ENCODE results near the gene ZNF835.
A peak's percentile ranks its signal among the peaks of the same experiment; 100 is the strongest.

The ZNF835 gene

DNA sequence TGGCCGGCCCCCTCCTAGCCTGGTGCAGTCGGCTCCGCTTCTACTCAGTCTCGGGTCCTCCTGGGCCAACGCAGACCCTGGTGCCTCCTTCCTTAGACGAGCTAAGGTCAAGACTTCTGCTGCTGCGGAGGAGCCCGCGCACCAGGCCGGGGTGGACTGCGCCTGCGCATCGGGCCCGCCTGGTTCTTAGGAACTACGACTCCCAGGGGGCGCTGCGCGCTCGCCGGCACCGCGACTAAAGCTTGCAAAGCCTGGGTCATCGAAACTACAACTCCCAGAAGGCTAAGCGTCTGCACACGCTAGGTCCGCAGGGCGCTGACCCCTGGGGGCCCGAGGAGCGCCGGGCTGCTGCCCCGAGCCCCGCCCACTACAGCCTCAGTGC is at the start of gene ZNF835:
TSS of gene ZNF835 (minus strand) at position 145 of the 382 bp plus-strand sequence. CDS start 6,559 bp downstream, outside the sequence.
- Mint-ChIP-seq H3K9me3 (peaks cover 46% of the 10 kb centered on the region), H3K27me3 (ENCODE audit: low read depth) (no peaks in the 10 kb centered on the region), H3K4me3 (peak within 1 kb of the TSS; percentile 55), H3K36me3 (ENCODE audit: low read depth) (peaks cover 1% of the 10 kb centered on the region), H3K27ac (no peak within 1 kb of the TSS), H3K4me1 (ENCODE audit: low read depth) (no peaks in the 10 kb centered on the region)
- peak; percentile 23 for DNase-seq (ENCODE audit: low spot score)

DNA sequence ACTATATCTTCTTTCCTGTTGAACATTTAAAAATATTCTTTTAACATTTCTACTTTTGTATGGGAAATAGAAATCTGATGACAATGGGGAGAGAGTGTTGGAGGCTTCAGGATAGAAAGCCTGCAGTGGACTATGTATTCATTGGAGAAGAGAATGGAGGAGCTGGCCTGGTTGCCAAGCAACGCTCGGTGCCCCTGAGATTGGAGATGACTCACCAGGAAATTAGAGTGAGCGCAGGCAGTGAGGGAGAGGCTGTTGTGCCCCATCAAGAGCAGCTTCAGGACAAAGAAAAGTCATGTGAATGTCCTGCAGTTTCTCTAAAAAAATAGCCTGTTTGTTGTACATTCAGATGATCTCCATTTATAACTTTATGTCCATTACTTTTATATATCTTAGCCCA is 48.7 kb upstream of the ZNF835 start:
- H3K27ac Mint-ChIP-seq, result no peak overlapping the region
- no peaks in the 10 kb centered on the region for H3K36me3 Mint-ChIP-seq (ENCODE audit: low read depth)
- H3K4me1 Mint-ChIP-seq (ENCODE audit: low read depth), result no peaks in the 10 kb centered on the region
- H3K9me3 Mint-ChIP-seq, result peaks cover 54% of the 10 kb centered on the region
- DNase-seq (ENCODE audit: low spot score), result no peak
- no peaks in the 10 kb centered on the region for H3K27me3 Mint-ChIP-seq (ENCODE audit: low read depth)
- no peak overlapping the region for H3K4me3 Mint-ChIP-seq

DNA sequence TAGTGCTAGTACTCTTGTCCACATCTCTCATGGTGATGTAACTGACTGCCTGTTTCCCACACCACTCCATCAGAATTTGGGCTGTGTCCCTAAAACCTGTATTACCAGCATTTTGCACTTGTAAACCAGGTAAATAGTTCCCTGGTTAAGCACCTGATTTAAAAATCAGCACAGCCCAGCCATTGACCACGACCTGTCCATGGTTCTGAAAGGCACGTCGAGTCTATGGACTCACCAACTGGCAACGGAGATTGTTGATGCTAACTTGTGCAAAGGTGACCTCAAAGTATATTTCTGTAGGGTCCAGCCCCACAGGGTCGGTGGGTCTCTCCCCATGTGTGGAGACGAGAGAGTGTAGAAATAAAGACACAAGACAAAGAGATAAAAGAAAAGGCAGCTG is 46.7 kb upstream of the ZNF835 start:
- H3K4me1 Mint-ChIP-seq (ENCODE audit: low read depth), result no peaks in the 10 kb centered on the region
- peaks cover 47% of the 10 kb centered on the region for H3K9me3 Mint-ChIP-seq
- DNase-seq (ENCODE audit: low spot score), result no peak
- H3K27me3 Mint-ChIP-seq (ENCODE audit: low read depth), result no peaks in the 10 kb centered on the region
- H3K4me3 Mint-ChIP-seq, result no peak overlapping the region
- no peak overlapping the region for H3K27ac Mint-ChIP-seq
- no peaks in the 10 kb centered on the region for H3K36me3 Mint-ChIP-seq (ENCODE audit: low read depth)

DNA sequence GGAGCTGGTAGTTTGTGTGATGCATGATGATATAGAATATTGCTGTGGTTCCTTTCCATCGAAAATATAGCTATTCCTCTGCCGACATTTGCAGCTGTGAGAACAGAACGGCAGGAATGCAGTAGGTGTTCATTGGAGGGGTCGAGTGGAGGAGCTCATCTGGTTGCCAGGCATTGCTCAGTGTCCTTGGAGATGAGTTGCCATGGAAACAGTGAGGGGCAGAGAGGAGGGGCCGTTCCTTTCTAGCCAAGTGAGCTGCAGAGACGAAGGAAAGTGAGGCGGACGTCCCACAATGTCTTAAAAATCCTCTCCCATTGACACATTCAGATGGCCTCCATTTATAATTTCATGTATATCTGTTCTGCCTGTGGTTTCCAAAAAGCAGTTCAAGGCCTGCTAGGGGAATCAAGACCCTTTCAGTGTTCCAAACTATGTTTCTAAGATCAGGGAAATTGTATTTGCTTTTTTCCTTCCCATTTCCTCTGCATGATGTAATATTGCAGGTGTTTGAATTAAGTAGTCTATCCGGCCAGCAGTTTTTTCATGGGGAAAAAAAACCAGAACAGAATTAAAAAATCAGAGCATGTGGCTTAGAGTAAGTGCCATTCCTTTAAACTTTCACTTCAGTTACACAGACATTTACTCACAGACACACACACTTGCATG is 41.2 kb upstream of the ZNF835 start:
- no peak for DNase-seq (ENCODE audit: low spot score)
- Mint-ChIP-seq H3K9me3 (peaks cover 42% of the 10 kb centered on the region), H3K4me1 (ENCODE audit: low read depth) (no peaks in the 10 kb centered on the region), H3K4me3 (no peak overlapping the region), H3K27ac (no peak overlapping the region), H3K36me3 (ENCODE audit: low read depth) (peaks cover 3% of the 10 kb centered on the region), H3K27me3 (ENCODE audit: low read depth) (no peaks in the 10 kb centered on the region)

DNA sequence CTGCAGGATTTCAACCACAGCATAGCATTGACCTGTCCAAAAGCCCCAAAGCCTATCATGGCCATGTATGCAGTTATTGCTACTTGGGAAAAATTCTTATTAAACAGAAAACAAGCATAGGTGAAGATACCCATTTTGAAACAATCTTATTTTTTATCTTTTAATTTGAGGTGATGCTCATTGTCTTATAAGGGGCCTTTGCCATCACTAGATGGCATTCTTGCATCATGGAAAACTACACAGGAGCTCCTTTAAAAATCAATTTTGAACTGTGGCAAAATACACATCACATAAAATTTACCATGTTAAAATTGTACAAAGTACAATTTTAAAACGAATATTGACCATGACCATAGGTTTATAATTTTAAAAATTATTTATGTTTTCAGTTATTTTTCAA is 38.9 kb upstream of the ZNF835 start:
- Mint-ChIP-seq H3K4me1 (ENCODE audit: low read depth) (no peaks in the 10 kb centered on the region), H3K4me3 (no peak overlapping the region), H3K27ac (no peak overlapping the region), H3K9me3 (peaks cover 53% of the 10 kb centered on the region), H3K36me3 (ENCODE audit: low read depth) (peaks cover 3% of the 10 kb centered on the region), H3K27me3 (ENCODE audit: low read depth) (no peaks in the 10 kb centered on the region)
- DNase-seq (ENCODE audit: low spot score), result no peak

DNA sequence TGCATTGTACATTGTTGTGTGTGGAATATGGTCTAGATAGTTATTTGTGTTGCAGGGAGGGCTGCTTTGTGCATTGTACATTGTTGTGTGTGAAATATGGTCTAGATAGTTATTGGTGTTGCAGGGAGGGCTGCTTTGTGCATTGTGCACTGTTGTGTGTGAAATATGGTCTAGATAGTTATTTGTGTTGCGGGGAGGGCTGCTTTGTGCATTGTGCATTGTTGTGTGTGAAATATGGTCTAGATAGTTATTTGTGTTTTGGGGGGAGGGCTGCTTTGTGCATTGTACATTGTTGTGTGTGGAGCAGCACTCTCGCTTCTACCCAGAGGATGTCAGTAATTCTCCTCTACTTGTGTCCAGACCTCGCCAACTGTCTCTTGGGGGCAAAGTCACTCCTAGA is 36.3 kb upstream of the ZNF835 start:
- H3K27ac Mint-ChIP-seq, result no peak overlapping the region
- peaks cover 3% of the 10 kb centered on the region for H3K36me3 Mint-ChIP-seq (ENCODE audit: low read depth)
- no peak overlapping the region for H3K4me3 Mint-ChIP-seq
- no peak for DNase-seq (ENCODE audit: low spot score)
- no peaks in the 10 kb centered on the region for H3K27me3 Mint-ChIP-seq (ENCODE audit: low read depth)
- no peaks in the 10 kb centered on the region for H3K4me1 Mint-ChIP-seq (ENCODE audit: low read depth)
- peaks cover 63% of the 10 kb centered on the region for H3K9me3 Mint-ChIP-seq

DNA sequence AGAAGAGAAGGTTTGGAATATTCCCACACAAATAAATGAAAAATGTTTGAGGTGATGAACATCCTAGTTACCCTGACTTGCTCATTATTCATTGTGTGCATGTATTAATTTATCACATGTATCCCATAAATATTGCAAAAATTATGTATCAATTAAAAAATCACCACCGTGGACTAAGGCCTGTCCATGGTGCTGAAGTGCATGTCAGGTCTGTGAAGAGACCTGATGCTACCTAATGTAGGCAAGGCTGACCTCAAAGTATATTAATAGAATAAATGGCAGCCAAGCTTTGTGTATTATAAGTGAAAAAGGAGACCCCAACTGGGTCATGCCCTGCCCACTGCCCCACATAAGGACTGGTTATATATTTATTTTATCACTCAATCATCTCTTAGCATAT is 34.4 kb upstream of the ZNF835 start:
- H3K4me1 Mint-ChIP-seq (ENCODE audit: low read depth), result no peaks in the 10 kb centered on the region
- H3K27me3 Mint-ChIP-seq (ENCODE audit: low read depth), result no peaks in the 10 kb centered on the region
- no peaks in the 10 kb centered on the region for H3K36me3 Mint-ChIP-seq (ENCODE audit: low read depth)
- no peak overlapping the region for H3K4me3 Mint-ChIP-seq
- no peak overlapping the region for H3K27ac Mint-ChIP-seq
- peaks cover 59% of the 10 kb centered on the region for H3K9me3 Mint-ChIP-seq
- no peak for DNase-seq (ENCODE audit: low spot score)

DNA sequence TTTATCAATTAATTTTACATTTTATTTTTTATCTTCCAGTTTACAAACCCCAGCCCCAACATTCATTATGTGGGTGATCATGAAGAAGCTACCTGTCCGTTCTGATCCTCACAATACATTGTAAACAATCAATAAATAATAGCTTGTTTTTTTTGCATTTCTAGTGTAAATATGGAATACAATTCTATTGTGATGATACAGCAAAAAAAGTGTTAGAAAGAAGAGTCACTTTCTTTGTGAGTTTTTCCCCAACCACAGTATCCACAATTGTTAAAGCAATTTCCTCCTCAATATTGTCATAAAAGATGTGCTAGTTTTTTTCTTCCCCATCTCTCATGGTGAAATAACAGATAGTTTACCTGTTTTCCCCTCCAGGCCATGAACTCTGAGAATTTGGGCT is 30.3 kb upstream of the ZNF835 start:
- H3K4me3 Mint-ChIP-seq, result no peak overlapping the region
- no peak overlapping the region for H3K27ac Mint-ChIP-seq
- no peak for DNase-seq (ENCODE audit: low spot score)
- H3K27me3 Mint-ChIP-seq (ENCODE audit: low read depth), result no peaks in the 10 kb centered on the region
- H3K9me3 Mint-ChIP-seq, result peaks cover 61% of the 10 kb centered on the region
- no peaks in the 10 kb centered on the region for H3K36me3 Mint-ChIP-seq (ENCODE audit: low read depth)
- H3K4me1 Mint-ChIP-seq (ENCODE audit: low read depth), result no peaks in the 10 kb centered on the region

DNA sequence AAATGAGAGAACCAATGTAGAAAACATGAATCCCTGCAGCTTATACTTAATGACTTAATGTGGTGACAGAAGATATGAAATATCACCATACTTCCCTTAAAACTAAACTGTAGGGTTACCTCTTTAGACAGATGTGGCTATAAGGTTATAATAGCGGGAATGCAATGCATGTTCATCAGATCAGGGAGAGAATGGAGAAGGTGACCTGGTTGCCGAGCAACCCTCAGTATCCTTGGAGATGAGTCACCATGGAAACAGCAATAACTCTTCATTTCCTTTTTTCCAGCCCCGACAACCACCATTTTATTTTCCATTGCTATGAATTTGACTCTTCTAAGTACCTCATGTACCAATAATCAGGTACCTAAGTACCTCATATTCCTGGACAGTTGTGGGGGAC is 28.0 kb upstream of the ZNF835 start:
- Mint-ChIP-seq H3K27ac (no peak overlapping the region), H3K4me1 (ENCODE audit: low read depth) (no peaks in the 10 kb centered on the region), H3K27me3 (ENCODE audit: low read depth) (no peaks in the 10 kb centered on the region), H3K9me3 (peaks cover 53% of the 10 kb centered on the region), H3K4me3 (no peak overlapping the region), H3K36me3 (ENCODE audit: low read depth) (no peaks in the 10 kb centered on the region)
- no peak for DNase-seq (ENCODE audit: low spot score)

DNA sequence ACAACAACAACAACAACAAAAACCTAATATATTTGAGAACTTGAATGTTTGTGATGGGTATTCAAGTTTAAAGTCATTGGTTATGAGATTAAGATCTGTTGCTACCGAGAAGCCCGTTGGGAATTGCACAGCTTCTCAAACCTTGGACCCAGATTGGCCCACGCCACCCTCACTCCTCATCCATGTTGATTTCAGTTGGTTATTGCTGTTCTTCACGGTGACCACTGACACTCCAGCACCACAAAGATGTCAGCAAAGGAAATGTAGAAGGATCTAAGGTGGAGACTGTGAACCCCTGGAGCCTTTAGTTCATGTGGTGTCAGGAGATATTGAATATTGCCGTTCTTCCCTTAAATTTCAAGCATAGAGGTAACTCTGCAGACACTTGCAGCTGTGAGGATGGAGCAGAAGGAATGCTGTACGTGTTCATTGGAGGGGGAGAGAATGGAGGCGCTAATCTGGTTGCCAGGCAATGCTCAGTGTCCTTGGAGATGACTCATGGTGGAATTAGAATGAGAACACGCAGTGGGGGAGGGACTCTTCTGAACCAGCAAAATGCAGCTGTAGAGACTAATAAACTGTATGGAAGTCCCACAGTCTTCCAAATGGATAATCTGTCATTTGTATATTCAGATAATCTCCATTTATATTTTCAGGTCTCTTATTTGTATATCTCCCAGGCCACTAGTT is 20.8 kb upstream of the ZNF835 start:
- Mint-ChIP-seq H3K36me3 (ENCODE audit: low read depth) (peaks cover 1% of the 10 kb centered on the region), H3K4me1 (ENCODE audit: low read depth) (no peaks in the 10 kb centered on the region), H3K27ac (no peak overlapping the region), H3K27me3 (ENCODE audit: low read depth) (no peaks in the 10 kb centered on the region), H3K4me3 (no peak overlapping the region), H3K9me3 (peaks cover 40% of the 10 kb centered on the region)
- DNase-seq (ENCODE audit: low spot score), result no peak

DNA sequence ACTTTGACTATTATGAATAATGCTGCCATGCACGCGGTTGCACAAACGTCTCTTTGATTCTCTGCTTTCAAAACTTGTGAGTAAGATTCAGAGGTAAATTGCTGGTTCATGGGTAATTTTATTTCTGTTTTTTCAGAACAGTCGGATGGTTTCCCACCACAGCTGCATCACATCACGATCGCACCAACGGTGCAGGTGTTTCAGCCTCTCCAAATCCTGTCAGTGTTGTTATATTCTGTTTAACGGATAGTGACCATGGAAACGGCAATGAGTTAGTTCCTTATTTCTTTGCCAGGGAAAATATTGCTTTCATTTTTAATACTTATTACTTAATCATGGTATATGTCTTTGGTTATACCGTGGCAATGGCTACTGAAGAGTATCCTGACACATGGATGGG is 19.1 kb upstream of the ZNF835 start:
- H3K4me3 Mint-ChIP-seq, result no peak overlapping the region
- no peak overlapping the region for H3K27ac Mint-ChIP-seq
- H3K36me3 Mint-ChIP-seq (ENCODE audit: low read depth), result peaks cover 1% of the 10 kb centered on the region
- DNase-seq (ENCODE audit: low spot score), result no peak
- no peaks in the 10 kb centered on the region for H3K27me3 Mint-ChIP-seq (ENCODE audit: low read depth)
- peaks cover 48% of the 10 kb centered on the region for H3K9me3 Mint-ChIP-seq
- no peaks in the 10 kb centered on the region for H3K4me1 Mint-ChIP-seq (ENCODE audit: low read depth)

DNA sequence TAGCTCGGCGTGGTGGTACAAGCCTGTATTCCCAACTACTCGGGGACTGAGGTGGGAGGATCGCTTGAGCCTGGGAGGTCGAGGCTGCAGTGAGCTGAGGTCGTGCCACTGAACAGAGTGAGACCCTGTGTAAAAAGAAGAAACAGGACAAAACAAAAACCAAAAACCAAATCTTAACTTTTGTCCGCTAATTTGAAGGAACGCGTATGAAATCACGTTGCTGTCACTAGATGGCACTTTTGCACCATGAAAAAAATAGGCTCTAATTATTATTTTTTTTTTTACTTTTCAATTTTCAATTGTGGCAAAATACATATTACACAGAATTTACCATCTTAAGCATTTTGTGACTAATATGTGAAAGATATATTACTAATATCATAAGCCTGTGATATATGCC is 17.6 kb upstream of the ZNF835 start:
- Mint-ChIP-seq H3K27ac (no peak overlapping the region), H3K4me3 (no peak overlapping the region), H3K4me1 (ENCODE audit: low read depth) (no peaks in the 10 kb centered on the region), H3K9me3 (peaks cover 51% of the 10 kb centered on the region), H3K36me3 (ENCODE audit: low read depth) (peaks cover 2% of the 10 kb centered on the region), H3K27me3 (ENCODE audit: low read depth) (no peaks in the 10 kb centered on the region)
- no peak for DNase-seq (ENCODE audit: low spot score)

DNA sequence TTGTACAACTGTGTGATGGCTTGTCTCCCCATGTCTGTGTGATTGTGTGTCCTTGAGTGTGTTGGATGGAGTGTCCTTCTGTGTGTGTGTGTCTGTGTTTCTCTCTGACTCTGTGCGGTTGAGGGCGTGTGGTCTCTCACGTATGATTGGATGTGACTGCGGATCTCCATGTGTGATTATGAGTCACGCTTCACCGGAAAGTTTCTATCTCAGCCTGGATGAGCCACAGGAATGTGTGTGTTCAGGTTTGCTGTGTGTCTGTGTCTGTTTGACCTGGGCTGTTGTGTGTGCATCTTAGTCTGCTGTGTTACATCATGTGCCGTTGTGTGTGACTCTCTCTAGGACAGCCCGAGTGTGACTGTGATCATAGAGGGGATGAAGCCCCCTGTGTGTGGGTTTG is 15.5 kb upstream of the ZNF835 start:
- Mint-ChIP-seq H3K4me1 (ENCODE audit: low read depth) (no peaks in the 10 kb centered on the region), H3K9me3 (peaks cover 36% of the 10 kb centered on the region), H3K27me3 (ENCODE audit: low read depth) (no peaks in the 10 kb centered on the region), H3K27ac (no peak overlapping the region), H3K4me3 (no peak overlapping the region), H3K36me3 (ENCODE audit: low read depth) (peaks cover 1% of the 10 kb centered on the region)
- no peak for DNase-seq (ENCODE audit: low spot score)

DNA sequence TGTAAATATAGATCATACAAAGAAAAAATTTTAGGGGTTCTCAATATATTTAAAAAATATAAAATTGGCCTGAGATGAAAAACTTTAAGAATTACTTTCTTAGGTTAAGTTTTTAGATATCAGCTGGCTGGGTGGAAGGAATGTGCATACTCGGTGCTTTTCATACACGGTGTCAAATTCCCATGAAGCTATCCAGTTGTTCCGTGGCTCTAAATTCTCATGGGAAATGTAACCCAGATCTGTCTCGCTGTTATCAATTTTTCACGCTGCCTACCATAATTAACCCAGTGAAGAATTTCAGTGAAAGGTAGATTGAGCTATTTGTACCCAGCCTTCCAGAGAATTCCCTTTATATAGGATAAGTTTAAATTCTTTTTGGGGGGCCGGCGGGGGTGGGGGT is 11.6 kb upstream of the ZNF835 start:
- Mint-ChIP-seq H3K9me3 (peaks cover 34% of the 10 kb centered on the region), H3K4me3 (no peak overlapping the region), H3K27ac (no peak overlapping the region), H3K36me3 (ENCODE audit: low read depth) (peaks cover 1% of the 10 kb centered on the region), H3K27me3 (ENCODE audit: low read depth) (no peaks in the 10 kb centered on the region), H3K4me1 (ENCODE audit: low read depth) (no peaks in the 10 kb centered on the region)
- DNase-seq (ENCODE audit: low spot score), result no peak

DNA sequence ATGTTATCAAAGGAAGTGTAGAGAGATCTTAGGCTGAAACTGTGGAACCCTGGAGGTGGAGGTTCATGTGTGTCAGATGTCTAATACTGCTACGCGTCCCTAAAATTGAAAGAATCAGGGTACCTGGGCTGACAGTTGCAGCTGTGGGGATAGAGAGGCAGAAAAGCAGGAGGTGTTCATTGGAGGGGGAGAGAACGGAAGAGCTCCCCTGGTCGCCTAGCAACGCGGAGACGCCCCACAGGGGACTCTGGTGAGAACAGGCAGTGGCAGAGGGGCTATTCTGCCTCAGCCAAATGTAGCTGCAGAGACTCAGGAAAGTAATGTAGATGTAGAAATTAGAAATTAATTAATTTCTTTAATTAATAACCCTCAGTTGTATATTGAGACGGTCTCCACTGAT is 10.1 kb upstream of the ZNF835 start:
- DNase-seq (ENCODE audit: low spot score), result no peak
- Mint-ChIP-seq H3K36me3 (ENCODE audit: low read depth) (peaks cover 1% of the 10 kb centered on the region), H3K27me3 (ENCODE audit: low read depth) (no peaks in the 10 kb centered on the region), H3K27ac (no peak overlapping the region), H3K9me3 (peaks cover 33% of the 10 kb centered on the region), H3K4me1 (ENCODE audit: low read depth) (no peaks in the 10 kb centered on the region), H3K4me3 (no peak overlapping the region)
